Measurements from ENCODE around the gene SPRR2A.

GRCh38 chr1:153030895-153031294 is 26.4 kb downstream of the SPRR2A start, which contains the start of gene SPRR1B:
- TF ChIP-seq POLR2A (IDR thresholded peaks at IDR 0.05), result no peak
- no peak for TF ChIP-seq CTCF (IDR thresholded peaks at IDR 0.05)
- TF ChIP-seq POLR2AphosphoS5 (IDR thresholded peaks at IDR 0.05; ENCODE audit: insufficient read depth in 1 of 2, low read depth in 1 of 2), result peak in 1 of 2 donors; percentile 64
